GM12878 (cell line): ENCODE results near the gene TYW3. TPM values are rescaled to one million over a fixed set of nuclear protein-coding genes. Genes with fewer than 3 reads are reported as not detected.

Source experiments
- ATAC-seq: fragments of 200-7000 bp; cut with Tn5 transposase; 3 replicates; pipeline ENCODE4 v1.9.1; 2020; ENCODE audit warnings: mild to moderate bottlenecking, moderate library complexity
- BruUV-seq: library from RNA; stranded (reverse); fragments of 400-500 nt; replicated peaks from 2 replicates; lab custom pipeline; 2021; lab: Mats Ljungman, UMichigan
- CTCF ChIA-PET: fragments of 300-600 bp; sonication (Branson Sonifier 250); formaldehyde crosslinking; extraction: SDS; loops from one replicate; lab custom pipeline; 2021; ENCODE audit warnings: inconsistent platforms; lab: Yijun Ruan, JAX
- POLR2A ChIA-PET: fragments of 350-600 bp; formaldehyde crosslinking; extraction: SDS; loops from one replicate; lab custom pipeline; 2021; ENCODE audit warnings: inconsistent platforms; lab: Charles Lee
- RAD21 ChIA-PET: fragments of 300-600 bp; sonication (Branson Sonifier 250); formaldehyde crosslinking; loops from one replicate; lab custom pipeline; 2023; ENCODE audit warnings: antibody characterized with exemption; ENCODE audit not compliant: unreplicated experiment; lab: Charles Lee
- SMC1A ChIA-PET: fragments of 300-600 bp; sonication (Branson Sonifier 250); formaldehyde crosslinking; loops from one replicate; lab custom pipeline; 2023; ENCODE audit not compliant: unreplicated experiment, uncharacterized antibody; lab: Charles Lee
- DNase-seq: peaks from one replicate; pipeline ENCODE4 v3.0.0-alpha.2; 2011; ENCODE audit warnings: low read depth, low spot score
- FAIRE-seq: peaks from 3 replicates; lab custom pipeline; 2011; peaks lifted over from hg19 to GRCh38; lab: Jason Lieb, UNC
- H2AFZ ChIP-seq: 2 replicates; pipeline ENCODE4 v1.6.0; 2011; ENCODE audit warnings: low read depth, low read length, control low read depth; ENCODE audit not compliant: control insufficient read depth
- H3K27ac ChIP-seq: 2 replicates; pipeline ENCODE4 v1.5.1; 2011; ENCODE audit warnings: control low read depth; ENCODE audit not compliant: control insufficient read depth, insufficient read depth
- H3K27me3 ChIP-seq, 2 experiments: replicated peaks in 1 of 2; 2 replicates each; pipeline versions ENCODE4 v1.6.0 to v1.6.1; 2011; ENCODE audit warnings: low read length in 1 of 2; ENCODE audit not compliant: control insufficient read depth in 2 of 2, insufficient read depth in 2 of 2
- H3K36me3 ChIP-seq, 2 experiments: 2 replicates each; pipeline ENCODE4 v1.5.1; 2011; ENCODE audit warnings: low read length in 1 of 2; ENCODE audit not compliant: control insufficient read depth in 2 of 2, insufficient read depth in 2 of 2
- H3K4me1 ChIP-seq: 2 replicates; pipeline ENCODE4 v1.6.1; 2011; ENCODE audit warnings: mild to moderate bottlenecking, low read length, moderate library complexity, mixed read lengths; ENCODE audit not compliant: control insufficient read depth, insufficient read depth
- H3K4me2 ChIP-seq: 2 replicates; pipeline ENCODE4 v1.6.0; 2011; ENCODE audit warnings: control low read depth; ENCODE audit not compliant: control insufficient read depth, insufficient read depth
- H3K4me3 ChIP-seq: fragments of 200-600 bp; sonication (generic); 2 replicates; pipeline ENCODE4 v1.5.1; 2016
- H3K79me2 ChIP-seq: 2 replicates; pipeline ENCODE4 v1.6.0; 2011; ENCODE audit warnings: low read length; ENCODE audit not compliant: control insufficient read depth, insufficient read depth
- H3K9ac ChIP-seq: 2 replicates; pipeline ENCODE4 v1.8.0; 2011; ENCODE audit warnings: low read length, control low read depth, mixed read lengths; ENCODE audit not compliant: control insufficient read depth, insufficient read depth
- H3K9me3 ChIP-seq: replicated peaks from 3 replicates; pipeline ENCODE4 v1.5.1; 2011; ENCODE audit warnings: mild to moderate bottlenecking, low read length; ENCODE audit not compliant: control insufficient read depth, insufficient read depth
- H4K20me1 ChIP-seq: 2 replicates; pipeline ENCODE4 v1.6.0; 2011; ENCODE audit not compliant: control insufficient read depth, insufficient read depth
- BCL3 ChIP-seq: IDR thresholded peaks from 2 replicates; pipeline ENCODE4 v1.6.1; 2011; ENCODE audit warnings: borderline replicate concordance, low read depth, mild to moderate bottlenecking, moderate library complexity, low read length; ENCODE audit not compliant: insufficient read depth, poor library complexity, severe bottlenecking
- CBX5 ChIP-seq: sonication (generic); IDR thresholded peaks from 2 replicates; pipeline ENCODE4 v1.6.1; 2016; ENCODE audit warnings: low read depth, moderate library complexity, mild to moderate bottlenecking, inconsistent platforms
- EP300 ChIP-seq, 2 experiments: fragments of 150-350 bp in 1 of 2; IDR thresholded peaks; 2 replicates each; pipeline ENCODE4 v1.6.1; 2011 to 2012; ENCODE audit warnings: low read depth in 2 of 2, low read length in 2 of 2, borderline replicate concordance in 1 of 2, improper control_type of control experiment in 1 of 2, inconsistent platforms in 1 of 2; ENCODE audit not compliant: control insufficient read depth in 1 of 2
- KDM1A ChIP-seq: fragments of 200-600 bp; sonication (generic); IDR thresholded peaks from 2 replicates; pipeline ENCODE4 v1.6.1; 2016; ENCODE audit warnings: borderline replicate concordance
- WGBS: methylation state at CpG from one replicate; pipeline ENCODE4 v1.1.6; 2016; ENCODE audit warnings: low lambda C conversion rate; ENCODE audit not compliant: insufficient replicate concordance, insufficient coverage; ENCODE audit errors: missing lambda C conversion rate; 5-methylcytosine and 5-hydroxymethylcytosine counted together
- in situ Hi-C: fragments of 300-500 bp; cut with MboI; formaldehyde crosslinking; loops from 9 replicates; pipeline ENCODE4 v1.14.3; 2018; ENCODE audit warnings: mixed read lengths
- intact Hi-C: fragments of 100-400 bp; cut with micrococcal nuclease; formaldehyde crosslinking; loops from one replicate; pipeline ENCODE4 v1.14.2; 2022; ENCODE audit not compliant: unreplicated experiment
- polyA plus RNA-seq, 11 experiments: library from polyadenylated mRNA; depleted of rRNA in 4 of 11; unstranded in 6 of 11; stranded (reverse) in 5 of 11; fragments of >200 nt; fragmentation: Nextera tagmentation in 4 of 11; fragmentation: Illumina TruSeq in 1 of 11; extraction: Ambion mirVana in 4 of 11; extraction: Trizol in 1 of 11; gene quantifications; 1 replicate in 1 of 11; 2 replicates in 10 of 11; pipeline versions ENCODE4 v1.2.1 to v1.2.3, GENCODE V29; 2011 to 2016; ENCODE audit warnings: inconsistent platforms in 2 of 11, missing spikeins in 2 of 11, low read depth in 1 of 11
- total RNA-seq, 4 experiments: library from RNA; depleted of rRNA in 3 of 4; stranded (reverse); fragments of >200 nt in 3 of 4; fragmentation: Illumina TruSeq in 1 of 4; extraction: Trizol in 1 of 4; gene quantifications; 2 replicates each; pipeline versions ENCODE4 v1.2.1 to v1.2.3, GENCODE V29; 2013 to 2021

TYW3 gene
- total and polyA plus RNA-seq, 10 of the 15 experiments (the other 5 are each of a cell fraction or from before 2014, with no cell fraction given), result 18.6 to 54.4 (median 32.8) TPM

- WGBS, result 97% methylated on average over 6 of the region's 6 CpGs
- no peak for TF ChIP-seq CBX5
- no peak for TF ChIP-seq KDM1A
- TF ChIP-seq BCL3, result peak; percentile 25
- no peak for TF ChIP-seq EP300 (IDR thresholded peaks at IDR 0.05; ENCODE audit: borderline replicate concordance in 1 of 2, control insufficient read depth in 1 of 2, low read depth in 2 of 2, low read length in 2 of 2)
- ChIA-PET CTCF (interaction anchor here (1.7 to 5.7 kb wide), 3 partner anchors 10 to 60 kb away, joined by 4 to 56 read pairs (median 6); partner anchors contain the start of genes CRYZ and TYW3), RAD21 (interaction anchor here (3.2 to 5.6 kb wide), 2 partner anchors 13 to 16 kb away, joined by 18 to 67 read pairs; partner anchors contain the start of genes CRYZ and TYW3), SMC1A (interaction anchor here (0.7 to 5.3 kb wide), 4 partner anchors 9 to 31 kb away, joined by 3 to 77 read pairs (median 12); partner anchors contain the start of genes CRYZ and TYW3), POLR2A (interaction anchor here (3.9 kb wide), 1 partner anchor 17 kb away, joined by 35 read pairs; the partner anchor contains the start of genes CRYZ and TYW3)
- H3K36me3 ChIP-seq, result peaks cover 4 to 28% of the 10 kb centered on the region in 2 experiments; a peak in 3 of 4 replicates
- no TSS peak for BruUV-seq
- H2AFZ ChIP-seq, result no peak overlapping the region
- in situ Hi-C loops (no loop called here), intact Hi-C loops (no loop called here)
- no peak overlapping the region for H3K9ac ChIP-seq
- FAIRE-seq, result no peak
- H3K4me1 ChIP-seq, result peaks cover 26% of the 10 kb centered on the region
- no peaks in the 10 kb centered on the region for H4K20me1 ChIP-seq
- H3K27me3 ChIP-seq, result no peaks in the 10 kb centered on the region
- H3K79me2 ChIP-seq, result no peaks in the 10 kb centered on the region; the same call in none of the 2 replicates
- H3K4me2 ChIP-seq, result no peak overlapping the region
- H3K9me3 ChIP-seq, result no peaks in the 10 kb centered on the region
- H3K27ac ChIP-seq, result no peak overlapping the region
- no peak for ATAC-seq
- H3K4me3 ChIP-seq, result no peak overlapping the region
- no peak for DNase-seq
These were observed 17.1 kb upstream of the TYW3 start for GRCh38 chr1:74715806-74716205.
